HG02678 (cell line): Measurements from ENCODE around the gene LORICRIN.

Experiments used
- ATAC-seq: cut with Tn5 transposase; IDR thresholded peaks from one replicate; pipeline ENCODE4 v1.9.1; 2021; ENCODE audit warnings: mild to moderate bottlenecking, moderate library complexity; ENCODE audit not compliant: unreplicated experiment

LORICRIN gene

GRCh38 chr1:153302308-153302707 is 42.8 kb downstream of the LORICRIN start:
- no peak for ATAC-seq

- ATAC-seq: no peak
Observed at GRCh38 chr1:153305682-153306081, 46.2 kb downstream of the LORICRIN start.

GRCh38 chr1:153306303-153307220 is 47.1 kb downstream of the LORICRIN start:
- no peak for ATAC-seq

GRCh38 chr1:153307221-153307600 is 47.7 kb downstream of the LORICRIN start:
- ATAC-seq: no peak

- ATAC-seq: no peak
Observed at GRCh38 chr1:153308540-153308939, 49.1 kb downstream of the LORICRIN start.

- ATAC-seq: no peak
Observed at GRCh38 chr1:153309441-153309840, 50.0 kb downstream of the LORICRIN start.

GRCh38 chr1:153310526-153310925 is 51.0 kb downstream of the LORICRIN start:
- ATAC-seq: no peak
